Medulla oblongata (tissue), 1 donor: ENCODE data around the gene INHBA.

Experiments
- DNase-seq: peaks from one replicate; pipeline ENCODE4 v3.0.0-alpha.2; 2015; ENCODE audit errors: extremely low spot score

The INHBA gene

GRCh38 chr7:41688906-41689305, 14.0 kb downstream of the INHBA start:
- DNase-seq, result no peak

- no peak for DNase-seq
Measured at GRCh38 chr7:41688012-41688625, 14.8 kb downstream of the INHBA start.

- DNase-seq, result no peak
Measured at GRCh38 chr7:41685684-41686083, 17.2 kb downstream of the INHBA start.

- DNase-seq, result no peak
Measured at GRCh38 chr7:41682422-41682821, 20.5 kb downstream of the INHBA start.

- DNase-seq, result no peak
Measured at GRCh38 chr7:41679566-41679965, 23.3 kb downstream of the INHBA start.

- DNase-seq, result no peak
Measured at GRCh38 chr7:41674505-41675023, 28.3 kb downstream of the INHBA start.

GRCh38 chr7:41661596-41661995, 41.3 kb downstream of the INHBA start:
- DNase-seq, result no peak

GRCh38 chr7:41659539-41659938, 43.4 kb downstream of the INHBA start:
- DNase-seq, result no peak

- DNase-seq, result no peak
Measured at GRCh38 chr7:41656366-41656765, 46.5 kb downstream of the INHBA start.

GRCh38 chr7:41655426-41655825, 47.5 kb downstream of the INHBA start:
- DNase-seq, result peak; percentile 8

GRCh38 chr7:41652267-41652666, 50.6 kb downstream of the INHBA start:
- DNase-seq, result no peak

- DNase-seq, result no peak
Measured at GRCh38 chr7:41648501-41648900, 54.4 kb downstream of the INHBA start.

- no peak for DNase-seq
Measured at GRCh38 chr7:41643616-41644015, 59.3 kb downstream of the INHBA start.

GRCh38 chr7:41641665-41642014, 61.2 kb downstream of the INHBA start:
- DNase-seq, result no peak

GRCh38 chr7:41641011-41641664, 61.8 kb downstream of the INHBA start:
- no peak for DNase-seq

- DNase-seq, result no peak
Measured at GRCh38 chr7:41640487-41640886, 62.4 kb downstream of the INHBA start.

- no peak for DNase-seq
Measured at GRCh38 chr7:41637049-41637448, 65.8 kb downstream of the INHBA start.
